HCT116 (cell line): ENCODE measurements around the gene ARHGAP23. TPM values are rescaled to one million over a fixed set of nuclear protein-coding genes. Genes with fewer than 3 reads are reported as not detected.

ENCODE experiments used
- ATAC-seq: fragments of 200-7000 bp; cut with Tn5 transposase; 2 replicates; pipeline ENCODE4 v1.9.1; 2020; ENCODE audit warnings: mild to moderate bottlenecking, moderate library complexity
- BruUV-seq: library from RNA; stranded (reverse); fragments of 400-500 nt; replicated peaks from 2 replicates; lab custom pipeline; 2021; lab: Mats Ljungman, UMichigan
- CTCF ChIA-PET: fragments of 300-600 bp; sonication (Branson Sonifier 250); formaldehyde crosslinking; loops from one replicate; lab custom pipeline; 2021; ENCODE audit warnings: antibody characterized with exemption; lab: Charles Lee
- POLR2A ChIA-PET: fragments of 300-600, 350-600 bp; sonication (Branson Sonifier 250); formaldehyde crosslinking; loops from one replicate; lab custom pipeline; 2021; ENCODE audit warnings: antibody characterized with exemption; lab: Charles Lee
- RAD21 ChIA-PET, 2 experiments: fragments of 300-600 bp; sonication (Branson Sonifier 250); formaldehyde crosslinking; loops; one replicate each; lab custom pipeline; 2023; ENCODE audit warnings: low total read pairs in 2 of 2; ENCODE audit not compliant: uncharacterized antibody in 2 of 2, unreplicated experiment in 2 of 2, low non-redundant PET in 1 of 2; lab: Charles Lee
- DNase-seq: peaks from one replicate; pipeline ENCODE4 v3.0.0-alpha.2; 2010; ENCODE audit warnings: low read depth, low spot score
- H2AFZ ChIP-seq: fragments of 200-600 bp; shearing (Covaris generic), sonication (generic); 2 replicates; pipeline ENCODE4 v1.6.1; 2017; ENCODE audit warnings: low read depth, mixed run types, mixed read lengths, antibody characterized with exemption, low read length; ENCODE audit not compliant: poor library complexity, severe bottlenecking
- H3K27ac ChIP-seq: 2 replicates; pipeline ENCODE4 v1.5.1; 2012; ENCODE audit warnings: low read depth, low read length
- H3K27me3 ChIP-seq: fragments of 200-600 bp; sonication (generic); 2 replicates; pipeline ENCODE4 v1.6.1; 2016; ENCODE audit warnings: mixed run types, low read length, mixed read lengths; ENCODE audit not compliant: insufficient read depth
- H3K36me3 ChIP-seq, 2 experiments: fragments of 200-500 bp in 1 of 2; fragments of 200-600 bp in 1 of 2; sonication (Bioruptor generic) in 1 of 2; sonication (generic) in 1 of 2; 2 replicates each; pipeline versions ENCODE4 v1.5.1 to v1.6.1; 2014 to 2016; ENCODE audit warnings: low read length in 2 of 2, inconsistent platforms in 1 of 2, mixed read lengths in 1 of 2, mixed run types in 1 of 2; ENCODE audit not compliant: insufficient read depth in 2 of 2, control insufficient read depth in 1 of 2
- H3K4me1 ChIP-seq, 2 experiments: fragments of 200-600 bp in 1 of 2; sonication (generic) in 1 of 2; 2 replicates each; pipeline versions ENCODE4 v1.5.1 to v1.6.1; 2012 to 2017; ENCODE audit warnings: low read length in 2 of 2, inconsistent platforms in 1 of 2, mild to moderate bottlenecking in 1 of 2, mixed read lengths in 1 of 2, mixed run types in 1 of 2, moderate library complexity in 1 of 2; ENCODE audit not compliant: insufficient read depth in 2 of 2, control insufficient read depth in 1 of 2
- H3K4me2 ChIP-seq: fragments of 200-600 bp; sonication (generic); 2 replicates; pipeline ENCODE4 v1.6.1; 2017; ENCODE audit warnings: mixed run types, low read length, mixed read lengths
- H3K4me3 ChIP-seq, 2 experiments: fragments of 200-600 bp in 1 of 2; sonication (generic) in 1 of 2; replicated peaks in 1 of 2; 2 replicates each; pipeline ENCODE4 v1.5.1; 2011 to 2016; ENCODE audit warnings: low read length in 2 of 2, control low read depth in 1 of 2, low read depth in 1 of 2, mild to moderate bottlenecking in 1 of 2, mixed read lengths in 1 of 2, mixed run types in 1 of 2
- H3K79me2 ChIP-seq: fragments of 200-600 bp; sonication (generic); 2 replicates; pipeline ENCODE4 v1.6.1; 2017; ENCODE audit warnings: mild to moderate bottlenecking, mixed run types, low read length, moderate library complexity, mixed read lengths; ENCODE audit not compliant: insufficient read depth
- H3K9ac ChIP-seq: fragments of 200-600 bp; sonication (generic); 2 replicates; pipeline ENCODE4 v1.6.1; 2016; ENCODE audit warnings: low read length, mixed read lengths
- H3K9me2 ChIP-seq: fragments of 200-600 bp; sonication (generic), shearing (Covaris generic); 2 replicates; pipeline ENCODE4 v1.6.1; 2017; ENCODE audit warnings: mixed run types, mild to moderate bottlenecking, moderate library complexity; ENCODE audit not compliant: insufficient read depth
- H3K9me3 ChIP-seq, 2 experiments: fragments of 200-500 bp in 1 of 2; fragments of 200-600 bp in 1 of 2; sonication (Bioruptor generic) in 1 of 2; sonication (generic) in 1 of 2; 2 replicates each; pipeline ENCODE4 v1.6.1; 2014 to 2017; ENCODE audit warnings: low read length in 2 of 2, mixed read lengths in 2 of 2, inconsistent platforms in 1 of 2, low read depth in 1 of 2, mild to moderate bottlenecking in 1 of 2, mixed run types in 1 of 2, moderate library complexity in 1 of 2; ENCODE audit not compliant: control insufficient read depth in 1 of 2, insufficient read depth in 1 of 2
- H4K20me1 ChIP-seq: fragments of 200-600 bp; sonication (generic), shearing (Covaris generic); 2 replicates; pipeline ENCODE4 v1.6.1; 2017; ENCODE audit warnings: mixed run types, mild to moderate bottlenecking, moderate library complexity; ENCODE audit not compliant: insufficient read depth
- CTCF ChIP-seq, 3 experiments: fragments of 200-600 bp in 1 of 3; sonication (generic) in 1 of 3; IDR thresholded peaks in 2 of 3; conservative IDR thresholded peaks in 1 of 3; 2 replicates each; pipeline ENCODE4 v1.5.1; 2012 to 2017; ENCODE audit warnings: low read depth in 2 of 3, low read length in 2 of 3, antibody characterized with exemption in 1 of 3, borderline replicate concordance in 1 of 3, control low read depth in 1 of 3, mild to moderate bottlenecking in 1 of 3, mixed read lengths in 1 of 3, mixed run types in 1 of 3, moderate library complexity in 1 of 3; ENCODE audit not compliant: insufficient read depth in 1 of 3
- ELF1 ChIP-seq: IDR thresholded peaks from 2 replicates; pipeline ENCODE4 v1.6.1; 2012; ENCODE audit warnings: low read depth, borderline replicate concordance
- EZH2 ChIP-seq: fragments of 200-600 bp; sonication (generic); IDR thresholded peaks from 2 replicates; pipeline ENCODE4 v1.6.1; 2017; ENCODE audit warnings: antibody characterized with exemption, mixed run types
- EZH2phosphoT487 ChIP-seq: fragments of 200-600 bp; IDR thresholded peaks from 2 replicates; pipeline ENCODE4 v1.6.1; 2018; ENCODE audit warnings: antibody characterized with exemption, borderline replicate concordance
- FOSL1 ChIP-seq: IDR thresholded peaks from 2 replicates; pipeline ENCODE4 v1.6.1; 2012; ENCODE audit warnings: low read depth
- JUND ChIP-seq: IDR thresholded peaks from 2 replicates; pipeline ENCODE4 v1.6.1; 2012
- POLR2A ChIP-seq: IDR thresholded peaks from 2 replicates; pipeline ENCODE4 v1.7.0; 2011; ENCODE audit warnings: borderline replicate concordance; ENCODE audit not compliant: insufficient read depth, insufficient read length; ENCODE audit errors: extremely low read depth
- RAD21 ChIP-seq: IDR thresholded peaks from 2 replicates; pipeline ENCODE4 v1.6.1; 2012; ENCODE audit warnings: low read depth, mild to moderate bottlenecking
- SIN3A ChIP-seq: IDR thresholded peaks from 2 replicates; pipeline ENCODE4 v1.6.1; 2012; ENCODE audit warnings: low read depth
- SP1 ChIP-seq: IDR thresholded peaks from 2 replicates; pipeline ENCODE4 v1.6.1; 2012; ENCODE audit warnings: low read depth
- SRF ChIP-seq: IDR thresholded peaks from 2 replicates; pipeline ENCODE4 v1.6.1; 2012; ENCODE audit warnings: low read depth
- TCF7L2 ChIP-seq: IDR thresholded peaks from 2 replicates; pipeline ENCODE4 v1.7.0; 2011; ENCODE audit warnings: borderline replicate concordance, inconsistent platforms; ENCODE audit not compliant: insufficient read depth, insufficient read length; ENCODE audit errors: extremely low read depth
- ZFX ChIP-seq: fragments of 450-650 bp; IDR thresholded peaks from 2 replicates; pipeline ENCODE4 v1.6.1; 2017
- intact Hi-C: fragments of 100-400 bp; cut with micrococcal nuclease; formaldehyde crosslinking; loops from 2 replicates; pipeline ENCODE4 v1.10.0; 2022
- total RNA-seq: library from RNA; stranded (reverse); gene quantifications from one replicate; pipeline ENCODE4 v1.2.1, GENCODE V29; 2021; ENCODE audit not compliant: unreplicated experiment

Gene ARHGAP23
- total RNA-seq, 1 experiment from 2014 or later: 41.0 TPM

GRCh38 chr17:38451840-38452529 lies 23.7 kb downstream of the ARHGAP23 start:
- Histone ChIP-seq H3K36me3 (no peaks in the 10 kb centered on the region), H3K27me3 (no peaks in the 10 kb centered on the region), H4K20me1 (no peaks in the 10 kb centered on the region), H2AFZ (no peak overlapping the region), H3K4me3 (peak overlapping the region; percentile 9 to 22; a peak in 1 of 4 replicates), H3K4me1 (peaks cover 68 to 85% of the 10 kb centered on the region in 2 experiments), H3K27ac (peak overlapping the region; percentile 73), H3K9me3 (no peaks in the 10 kb centered on the region), H3K79me2 (peaks cover 7% of the 10 kb centered on the region; the same call in 1 of the 2 replicates), H3K9ac (peak overlapping the region; percentile 46; the same call in 1 of the 2 replicates), H3K4me2 (peak overlapping the region; percentile 91), H3K9me2 (no peaks in the 10 kb centered on the region)
- TF ChIP-seq RAD21 (no peak), ZFX (no peak), FOSL1 (no peak)
- no TSS peak for BruUV-seq
- POLR2A ChIA-PET: no interaction called here
- intact Hi-C loops: no loop called here
- DNase-seq (no peak), ATAC-seq (no peak)
- RAD21 ChIA-PET: interaction anchor here in 1 of 2 experiments (0.7 kb wide), 1 partner anchor 52 kb away, joined by 4 read pairs; no protein-coding TSS in a partner anchor
- CTCF ChIA-PET: interaction anchor here (1.4 kb wide), 1 partner anchor 28 kb away, joined by 5 read pairs; no protein-coding TSS in a partner anchor

GRCh38 chr17:38452719-38453118 lies 24.5 kb downstream of the ARHGAP23 start:
- H3K27me3 ChIP-seq: no peaks in the 10 kb centered on the region
- TF ChIP-seq EZH2phosphoT487 (no peak), POLR2A (no peak), SRF (no peak), JUND (no peak), RAD21 (no peak), SIN3A (no peak), ELF1 (no peak), SP1 (no peak), TCF7L2 (no peak), CTCF (IDR thresholded peaks at IDR 0.05 in 2 of 3, conservative IDR thresholded peaks at IDR 0.05 in 1 of 3; ENCODE audit: borderline replicate concordance in 1 of 3, insufficient read depth in 1 of 3, low read depth in 2 of 3, low read length in 2 of 3) (no peak), EZH2 (no peak), ZFX (no peak)
- no TSS peak for BruUV-seq
- RAD21 ChIA-PET: interaction anchor here in 1 of 2 experiments (0.7 kb wide), 1 partner anchor 51 kb away, joined by 4 read pairs; no protein-coding TSS in a partner anchor
- H3K27ac ChIP-seq: peak overlapping the region; percentile 73; the same call in 1 of the 2 replicates
- intact Hi-C loops: no loop called here
- ATAC-seq: no peak
- no peak for DNase-seq
- H3K4me1 ChIP-seq: peaks cover 65 to 81% of the 10 kb centered on the region in 2 experiments
- H3K4me2 ChIP-seq: peak overlapping the region; percentile 91
- peaks cover 7% of the 10 kb centered on the region; the same call in 1 of the 2 replicates for H3K79me2 ChIP-seq
- no peaks in the 10 kb centered on the region for H3K9me2 ChIP-seq
- CTCF ChIA-PET: interaction anchor here (1.4 kb wide), 1 partner anchor 29 kb away, joined by 5 read pairs; no protein-coding TSS in a partner anchor
- H3K9me3 ChIP-seq: no peaks in the 10 kb centered on the region
- POLR2A ChIA-PET: no interaction called here
- no peaks in the 10 kb centered on the region for H4K20me1 ChIP-seq
- H3K4me3 ChIP-seq: peak overlapping the region; percentile 48 to 62
- H3K9ac ChIP-seq: peak overlapping the region; percentile 66
- H3K36me3 ChIP-seq: no peaks in the 10 kb centered on the region
- no peak overlapping the region for H2AFZ ChIP-seq
